GM23338 (cell line): ENCODE results near the gene DUSP1. TPM values are rescaled to one million over a fixed set of nuclear protein-coding genes. Genes with fewer than 3 reads are reported as not detected.

Experiments used
- ATAC-seq: fragments of 200-7000 bp; cut with Tn5 transposase; 3 replicates; pipeline ENCODE4 v1.9.1; 2020
- DNase-seq: peaks from one replicate; pipeline ENCODE4 v3.0.0-alpha.2; 2015; ENCODE audit warnings: low spot score
- H2AFZ ChIP-seq: fragments of 200-600 bp; sonication (generic); 2 replicates; pipeline ENCODE4 v1.8.0; 2016; ENCODE audit warnings: antibody characterized with exemption, mild to moderate bottlenecking, moderate library complexity
- H3F3A ChIP-seq: fragments of 200-600 bp; sonication (generic); replicated peaks from 2 replicates; pipeline ENCODE4 v1.8.0; 2017; ENCODE audit warnings: antibody characterized with exemption, mixed run types, low read depth
- H3K27ac ChIP-seq: fragments of 200-600 bp; sonication (generic); 2 replicates; pipeline ENCODE4 v1.6.1; 2016; ENCODE audit warnings: low read depth
- H3K27me3 ChIP-seq: fragments of 200-600 bp; sonication (generic); 2 replicates; pipeline ENCODE4 v1.8.0; 2016; ENCODE audit warnings: mild to moderate bottlenecking, mixed run types, moderate library complexity; ENCODE audit not compliant: insufficient read depth
- H3K36me3 ChIP-seq: fragments of 200-600 bp; sonication (generic); 2 replicates; pipeline ENCODE4 v1.8.0; 2016; ENCODE audit warnings: mild to moderate bottlenecking; ENCODE audit not compliant: insufficient read depth
- H3K4me1 ChIP-seq: fragments of 200-600 bp; sonication (generic); 2 replicates; pipeline ENCODE4 v1.8.0; 2016; ENCODE audit warnings: mild to moderate bottlenecking, moderate library complexity; ENCODE audit not compliant: insufficient read depth
- H3K4me2 ChIP-seq: fragments of 200-600 bp; sonication (generic); 2 replicates; pipeline ENCODE4 v1.7.1; 2017; ENCODE audit warnings: mixed run types
- H3K4me3 ChIP-seq: fragments of 200-600 bp; sonication (generic); 2 replicates; pipeline ENCODE4 v1.6.1; 2016; ENCODE audit warnings: mixed run types
- H3K79me2 ChIP-seq: fragments of 200-600 bp; sonication (generic); replicated peaks from 2 replicates; pipeline ENCODE4 v1.8.0; 2017; ENCODE audit warnings: mild to moderate bottlenecking; ENCODE audit not compliant: insufficient read depth
- H3K9me2 ChIP-seq: fragments of 200-600 bp; sonication (generic); 2 replicates; pipeline ENCODE4 v1.8.0; 2017; ENCODE audit not compliant: insufficient read depth
- H4K20me1 ChIP-seq: fragments of 200-600 bp; sonication (generic); replicated peaks from 2 replicates; pipeline ENCODE4 v1.8.0; 2017; ENCODE audit warnings: mild to moderate bottlenecking; ENCODE audit not compliant: insufficient read depth
- H3K27ac Mint-ChIP-seq: 2 replicates; pipeline ENCODE4 v1.8.0; 2020; ENCODE audit warnings: inconsistent platforms, mild to moderate bottlenecking, moderate library complexity, mixed read lengths
- H3K27me3 Mint-ChIP-seq: 3 replicates; pipeline ENCODE4 v1.8.0; 2022; ENCODE audit warnings: low read depth, mild to moderate bottlenecking, moderate library complexity, mixed read lengths, inconsistent platforms; ENCODE audit not compliant: insufficient read depth, poor library complexity
- H3K36me3 Mint-ChIP-seq: 3 replicates; pipeline ENCODE4 v1.8.0; 2021; ENCODE audit warnings: low read depth, mild to moderate bottlenecking, inconsistent platforms, moderate library complexity, mixed read lengths
- H3K4me1 Mint-ChIP-seq: 3 replicates; pipeline ENCODE4 v1.8.0; 2020; ENCODE audit warnings: mild to moderate bottlenecking, inconsistent platforms, mixed read lengths
- H3K4me3 Mint-ChIP-seq: 3 replicates; pipeline ENCODE4 v1.8.0; 2021; ENCODE audit warnings: moderate library complexity, mild to moderate bottlenecking, inconsistent platforms, mixed read lengths
- H3K9me3 Mint-ChIP-seq: 3 replicates; pipeline ENCODE4 v1.8.0; 2020; ENCODE audit warnings: moderate library complexity, mild to moderate bottlenecking, inconsistent platforms, mixed read lengths
- CREB1 ChIP-seq: fragments of 250-450 bp; sonication (Bioruptor Pico); IDR thresholded peaks from 2 replicates; pipeline ENCODE4 v1.5.0; 2020; ENCODE audit warnings: low read depth, mild to moderate bottlenecking, moderate library complexity
- CTCF ChIP-seq, 2 experiments: fragments of 200-600 bp in 1 of 2; sonication (generic) in 1 of 2; conservative IDR thresholded peaks; 2 replicates each; pipeline versions ENCODE4 v1.5.1 to v1.6.1; 2016 to 2017; ENCODE audit warnings: antibody characterized with exemption in 2 of 2, low read depth in 2 of 2, mild to moderate bottlenecking in 2 of 2, moderate library complexity in 1 of 2
- EZH2 ChIP-seq: fragments of 200-600 bp; sonication (generic); IDR thresholded peaks from one replicate; pipeline ENCODE4 v1.8.0; 2017; ENCODE audit warnings: antibody characterized with exemption, mild to moderate bottlenecking, low read depth; ENCODE audit not compliant: unreplicated experiment
- EZH2phosphoT487 ChIP-seq: fragments of 200-600 bp; sonication (generic); IDR thresholded peaks from one replicate; pipeline ENCODE4 v1.8.1; 2018; ENCODE audit warnings: antibody characterized with exemption; ENCODE audit not compliant: unreplicated experiment
- JUNB ChIP-seq: IDR thresholded peaks from one replicate; pipeline ENCODE4 v1.6.1; 2016; ENCODE audit warnings: antibody characterized with exemption; ENCODE audit not compliant: unreplicated experiment
- POLR2AphosphoS5 ChIP-seq: IDR thresholded peaks from 2 replicates; pipeline ENCODE4 v1.6.1; 2016; ENCODE audit warnings: antibody characterized with exemption, low read depth
- STAT1 ChIP-seq: IDR thresholded peaks from one replicate; pipeline ENCODE4 v1.6.1; 2016; ENCODE audit warnings: antibody characterized with exemption; ENCODE audit not compliant: unreplicated experiment
- ZNF114 ChIP-seq: fragments of 250-450 bp; sonication (Bioruptor Pico); IDR thresholded peaks from 2 replicates; pipeline ENCODE4 v1.5.0; 2020; ENCODE audit warnings: mild to moderate bottlenecking, moderate library complexity
- ZNF331 ChIP-seq: fragments of 250-450 bp; sonication (Bioruptor Pico); IDR thresholded peaks from 2 replicates; pipeline ENCODE4 v1.5.0; 2020; ENCODE audit warnings: low read depth, mild to moderate bottlenecking, moderate library complexity
- polyA plus RNA-seq: library from polyadenylated mRNA; unstranded; fragments of >200 nt; fragmentation: Nextera tagmentation; extraction: Ambion mirVana; gene quantifications from 2 replicates; pipeline ENCODE4 v1.2.1, GENCODE V29; 2016
- total RNA-seq: library from RNA; depleted of rRNA; stranded (reverse); fragments of >200 nt; shearing (Covaris generic); gene quantifications from 2 replicates; pipeline ENCODE4 v1.2.3, GENCODE V29; 2014
- TF ChIP-seq, protein P1 (sequence below): IDR thresholded peaks from 2 replicates; pipeline ENCODE4 v1.6.1; 2016; ENCODE audit warnings: antibody characterized with exemption
- TF ChIP-seq, protein P2 (sequence below): fragments of 250-450 bp; sonication (Bioruptor Pico); IDR thresholded peaks from 2 replicates; pipeline ENCODE4 v1.5.0; 2020; ENCODE audit warnings: mild to moderate bottlenecking, moderate library complexity

Gene DUSP1
- total and polyA plus RNA-seq, 2 experiments from 2014 or later: 9.7 to 17.2 TPM

GRCh38 chr5:172816925-172817562 is 46.0 kb upstream of the DUSP1 start (continued):
- TF ChIP-seq CTCF (conservative IDR thresholded peaks at IDR 0.05; ENCODE audit: low read depth in 2 of 2): no peak
- TF ChIP-seq POLR2AphosphoS5: no peak

- no peaks in the 10 kb centered on the region for H3K36me3 Mint-ChIP-seq
- no peak for ATAC-seq
- no peaks in the 10 kb centered on the region for H3F3A ChIP-seq
- TF ChIP-seq, protein P1, sequence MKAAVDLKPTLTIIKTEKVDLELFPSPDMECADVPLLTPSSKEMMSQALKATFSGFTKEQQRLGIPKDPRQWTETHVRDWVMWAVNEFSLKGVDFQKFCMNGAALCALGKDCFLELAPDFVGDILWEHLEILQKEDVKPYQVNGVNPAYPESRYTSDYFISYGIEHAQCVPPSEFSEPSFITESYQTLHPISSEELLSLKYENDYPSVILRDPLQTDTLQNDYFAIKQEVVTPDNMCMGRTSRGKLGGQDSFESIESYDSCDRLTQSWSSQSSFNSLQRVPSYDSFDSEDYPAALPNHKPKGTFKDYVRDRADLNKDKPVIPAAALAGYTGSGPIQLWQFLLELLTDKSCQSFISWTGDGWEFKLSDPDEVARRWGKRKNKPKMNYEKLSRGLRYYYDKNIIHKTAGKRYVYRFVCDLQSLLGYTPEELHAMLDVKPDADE: no peak
- TF ChIP-seq EZH2 (no peak), JUNB (no peak), STAT1 (no peak), CREB1 (no peak), ZNF331 (no peak), EZH2phosphoT487 (no peak), ZNF114 (CRISPR knock-in tag) (no peak), CTCF (conservative IDR thresholded peaks at IDR 0.05; ENCODE audit: low read depth in 2 of 2) (no peak)
- TF ChIP-seq, protein P2, sequence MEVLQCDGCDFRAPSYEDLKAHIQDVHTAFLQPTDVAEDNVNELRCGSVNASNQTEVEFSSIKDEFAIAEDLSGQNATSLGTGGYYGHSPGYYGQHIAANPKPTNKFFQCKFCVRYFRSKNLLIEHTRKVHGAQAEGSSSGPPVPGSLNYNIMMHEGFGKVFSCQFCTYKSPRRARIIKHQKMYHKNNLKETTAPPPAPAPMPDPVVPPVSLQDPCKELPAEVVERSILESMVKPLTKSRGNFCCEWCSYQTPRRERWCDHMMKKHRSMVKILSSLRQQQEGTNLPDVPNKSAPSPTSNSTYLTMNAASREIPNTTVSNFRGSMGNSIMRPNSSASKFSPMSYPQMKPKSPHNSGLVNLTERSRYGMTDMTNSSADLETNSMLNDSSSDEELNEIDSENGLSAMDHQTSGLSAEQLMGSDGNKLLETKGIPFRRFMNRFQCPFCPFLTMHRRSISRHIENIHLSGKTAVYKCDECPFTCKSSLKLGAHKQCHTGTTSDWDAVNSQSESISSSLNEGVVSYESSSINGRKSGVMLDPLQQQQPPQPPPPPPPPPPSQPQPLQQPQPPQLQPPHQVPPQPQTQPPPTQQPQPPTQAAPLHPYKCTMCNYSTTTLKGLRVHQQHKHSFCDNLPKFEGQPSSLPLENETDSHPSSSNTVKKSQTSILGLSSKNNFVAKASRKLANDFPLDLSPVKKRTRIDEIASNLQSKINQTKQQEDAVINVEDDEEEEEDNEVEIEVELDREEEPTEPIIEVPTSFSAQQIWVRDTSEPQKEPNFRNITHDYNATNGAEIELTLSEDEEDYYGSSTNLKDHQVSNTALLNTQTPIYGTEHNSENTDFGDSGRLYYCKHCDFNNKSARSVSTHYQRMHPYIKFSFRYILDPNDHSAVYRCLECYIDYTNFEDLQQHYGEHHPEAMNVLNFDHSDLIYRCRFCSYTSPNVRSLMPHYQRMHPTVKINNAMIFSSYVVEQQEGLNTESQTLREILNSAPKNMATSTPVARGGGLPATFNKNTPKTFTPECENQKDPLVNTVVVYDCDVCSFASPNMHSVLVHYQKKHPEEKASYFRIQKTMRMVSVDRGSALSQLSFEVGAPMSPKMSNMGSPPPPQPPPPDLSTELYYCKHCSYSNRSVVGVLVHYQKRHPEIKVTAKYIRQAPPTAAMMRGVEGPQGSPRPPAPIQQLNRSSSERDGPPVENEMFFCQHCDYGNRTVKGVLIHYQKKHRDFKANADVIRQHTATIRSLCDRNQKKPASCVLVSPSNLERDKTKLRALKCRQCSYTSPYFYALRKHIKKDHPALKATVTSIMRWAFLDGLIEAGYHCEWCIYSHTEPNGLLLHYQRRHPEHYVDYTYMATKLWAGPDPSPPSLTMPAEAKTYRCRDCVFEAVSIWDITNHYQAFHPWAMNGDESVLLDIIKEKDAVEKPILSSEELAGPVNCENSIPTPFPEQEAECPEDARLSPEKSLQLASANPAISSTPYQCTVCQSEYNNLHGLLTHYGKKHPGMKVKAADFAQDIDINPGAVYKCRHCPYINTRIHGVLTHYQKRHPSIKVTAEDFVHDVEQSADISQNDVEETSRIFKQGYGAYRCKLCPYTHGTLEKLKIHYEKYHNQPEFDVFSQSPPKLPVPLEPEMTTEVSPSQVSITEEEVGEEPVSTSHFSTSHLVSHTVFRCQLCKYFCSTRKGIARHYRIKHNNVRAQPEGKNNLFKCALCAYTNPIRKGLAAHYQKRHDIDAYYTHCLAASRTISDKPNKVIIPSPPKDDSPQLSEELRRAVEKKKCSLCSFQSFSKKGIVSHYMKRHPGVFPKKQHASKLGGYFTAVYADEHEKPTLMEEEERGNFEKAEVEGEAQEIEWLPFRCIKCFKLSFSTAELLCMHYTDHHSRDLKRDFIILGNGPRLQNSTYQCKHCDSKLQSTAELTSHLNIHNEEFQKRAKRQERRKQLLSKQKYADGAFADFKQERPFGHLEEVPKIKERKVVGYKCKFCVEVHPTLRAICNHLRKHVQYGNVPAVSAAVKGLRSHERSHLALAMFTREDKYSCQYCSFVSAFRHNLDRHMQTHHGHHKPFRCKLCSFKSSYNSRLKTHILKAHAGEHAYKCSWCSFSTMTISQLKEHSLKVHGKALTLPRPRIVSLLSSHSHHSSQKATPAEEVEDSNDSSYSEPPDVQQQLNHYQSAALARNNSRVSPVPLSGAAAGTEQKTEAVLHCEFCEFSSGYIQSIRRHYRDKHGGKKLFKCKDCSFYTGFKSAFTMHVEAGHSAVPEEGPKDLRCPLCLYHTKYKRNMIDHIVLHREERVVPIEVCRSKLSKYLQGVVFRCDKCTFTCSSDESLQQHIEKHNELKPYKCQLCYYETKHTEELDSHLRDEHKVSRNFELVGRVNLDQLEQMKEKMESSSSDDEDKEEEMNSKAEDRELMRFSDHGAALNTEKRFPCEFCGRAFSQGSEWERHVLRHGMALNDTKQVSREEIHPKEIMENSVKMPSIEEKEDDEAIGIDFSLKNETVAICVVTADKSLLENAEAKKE: no peak
These were observed 44.6 kb upstream of the DUSP1 start for GRCh38 chr5:172815631-172816030.

More at GRCh38 chr5:172815631-172816030, 44.6 kb upstream of the DUSP1 start:
- Histone ChIP-seq H3K79me2 (no peaks in the 10 kb centered on the region), H3K27me3 (no peaks in the 10 kb centered on the region), H4K20me1 (no peaks in the 10 kb centered on the region), H3K36me3 (no peaks in the 10 kb centered on the region), H3K9me2 (no peaks in the 10 kb centered on the region), H2AFZ (0 out of 2 replicates have a peak overlapping the region, but pooled peaks have one; percentile 59), H3K4me1 (no peaks in the 10 kb centered on the region), H3K27ac (no peak overlapping the region), H3K4me2 (no peak overlapping the region), H3K4me3 (no peak overlapping the region)
- DNase-seq: no peak
- H3K27ac Mint-ChIP-seq: no peak overlapping the region
- H3K27me3 Mint-ChIP-seq: no peaks in the 10 kb centered on the region
- H3K9me3 Mint-ChIP-seq: no peaks in the 10 kb centered on the region
- H3K4me1 Mint-ChIP-seq: peaks cover 7% of the 10 kb centered on the region; the same call in 1 of the 3 replicates
- H3K4me3 Mint-ChIP-seq: no peak overlapping the region
